Activated CD4-positive, CD25-positive, alpha-beta regulatory T cell treated with anti-CD3 and anti-CD28 coated beads, Interleukin-2, amount 50 U/mL, for 16 hours (primary cell): ENCODE data around the gene ATP11A.

Source experiments
- DNase-seq: peaks from one replicate; pipeline ENCODE4 v3.0.0-alpha.2; 2020; ENCODE audit warnings: low read depth, low spot score

ATP11A gene

GRCh38 chr13:112818040-112818697 lies 128.3 kb downstream of the ATP11A start:
- no peak for DNase-seq

GRCh38 chr13:112818698-112819045 lies 128.8 kb downstream of the ATP11A start:
- no peak for DNase-seq

GRCh38 chr13:112819111-112819510 lies 129.3 kb downstream of the ATP11A start:
- no peak for DNase-seq

- no peak for DNase-seq
Measured at GRCh38 chr13:112819816-112820215, 130.0 kb downstream of the ATP11A start.

- no peak for DNase-seq
Measured at GRCh38 chr13:112820318-112820717, 130.5 kb downstream of the ATP11A start.

- DNase-seq: no peak
Measured at GRCh38 chr13:112821340-112822055, 131.7 kb downstream of the ATP11A start.

GRCh38 chr13:112822851-112823250 lies 133.0 kb downstream of the ATP11A start:
- DNase-seq: no peak

GRCh38 chr13:112824429-112824828 lies 134.6 kb downstream of the ATP11A start:
- no peak for DNase-seq

GRCh38 chr13:112825071-112825470 lies 135.2 kb downstream of the ATP11A start:
- DNase-seq: no peak

- DNase-seq: no peak
Measured at GRCh38 chr13:112825875-112826274, 136.0 kb downstream of the ATP11A start.

- no peak for DNase-seq
Measured at GRCh38 chr13:112826565-112826964, 136.7 kb downstream of the ATP11A start.

GRCh38 chr13:112828082-112828699 lies 138.4 kb downstream of the ATP11A start:
- no peak for DNase-seq

GRCh38 chr13:112828756-112829155 lies 138.9 kb downstream of the ATP11A start:
- DNase-seq: no peak

GRCh38 chr13:112831196-112831595 lies 141.4 kb downstream of the ATP11A start:
- no peak for DNase-seq

GRCh38 chr13:112831801-112832200 lies 142.0 kb downstream of the ATP11A start:
- DNase-seq: no peak

GRCh38 chr13:112832811-112833210 lies 143.0 kb downstream of the ATP11A start:
- no peak for DNase-seq

GRCh38 chr13:112833551-112834257 lies 143.9 kb downstream of the ATP11A start:
- no peak for DNase-seq

GRCh38 chr13:112835344-112835743 lies 145.5 kb downstream of the ATP11A start:
- no peak for DNase-seq

- DNase-seq: no peak
Measured at GRCh38 chr13:112835796-112836195, 146.0 kb downstream of the ATP11A start.

- no peak for DNase-seq
Measured at GRCh38 chr13:112836940-112837339, 147.1 kb downstream of the ATP11A start.

GRCh38 chr13:112837371-112838037 lies 147.7 kb downstream of the ATP11A start:
- DNase-seq: no peak
